ENCODE measurements around the gene TCAP. TPM values are rescaled to one million over a fixed set of nuclear protein-coding genes. Genes with fewer than 3 reads are reported as not detected.

Gene TCAP
- total and polyA plus RNA-seq, 10 donors = 1.5 to 3.2 (median 2.2) TPM

- 71 to 86% (median 76%) methylated on average over 8 of the region's 8 CpGs for WGBS, 5 donors
- DNase-seq = no peak
- TF ChIP-seq POLR2A (IDR thresholded peaks at IDR 0.05) = no peak
- no peak for TF ChIP-seq POLR2AphosphoS5 (IDR thresholded peaks at IDR 0.05)
- TF ChIP-seq CTCF (IDR thresholded peaks at IDR 0.05 in 8 of 11, conservative IDR thresholded peaks at IDR 0.05 in 3 of 11) = no peak
- Histone ChIP-seq H3K27me3 (replicated peaks in 1 of 7) (peaks cover 0 to 40% (median 0%) of the 10 kb centered on the region in 7 donors), H3K36me3 (no peaks in the 10 kb centered on the region), H3K4me3 (no peak overlapping the region), H3K4me1 (peaks cover 21 to 62% (median 39%) of the 10 kb centered on the region in 6 donors), H3K9me3 (no peaks in the 10 kb centered on the region), H3K27ac (no peak overlapping the region)
- intact Hi-C loops (cut with DNase I; ENCODE audit: low total_unique reads) = no loop called here
These were observed 31.5 kb upstream of the TCAP start for GRCh38 chr17:39633570-39634183.

- no peak overlapping the region for H3K27ac ChIP-seq
- H3K27me3 ChIP-seq (replicated peaks in 1 of 7) = peaks cover 0 to 33% (median 0%) of the 10 kb centered on the region in 7 donors
- DNase-seq = no peak
- peaks cover 0 to under 1% (median 0%) of the 10 kb centered on the region in 6 donors for H3K36me3 ChIP-seq
- H3K4me1 ChIP-seq = peaks cover 27 to 66% (median 46%) of the 10 kb centered on the region in 6 donors
- no peak overlapping the region for H3K4me3 ChIP-seq
- TF ChIP-seq CTCF (IDR thresholded peaks at IDR 0.05 in 8 of 11, conservative IDR thresholded peaks at IDR 0.05 in 3 of 11) (peak in 10 of 11 experiments; percentile 31 to 76 (median 68)), POLR2A (IDR thresholded peaks at IDR 0.05) (no peak), POLR2AphosphoS5 (IDR thresholded peaks at IDR 0.05) (no peak)
- no peaks in the 10 kb centered on the region for H3K9me3 ChIP-seq
- intact Hi-C loops (cut with DNase I; ENCODE audit: low total_unique reads) = no loop called here
- 40 to 52% (median 49%) methylated on average over 2 of the region's 2 CpGs for WGBS, 5 donors
These were observed 30.7 kb upstream of the TCAP start for GRCh38 chr17:39634384-39634871.

GRCh38 chr17:39635614-39636176 lies 29.5 kb upstream of the TCAP start:
- Histone ChIP-seq H3K36me3 (peaks cover 0 to 4% (median 0%) of the 10 kb centered on the region in 6 donors), H3K9me3 (no peaks in the 10 kb centered on the region), H3K27ac (peak overlapping the region in 4 of 8 donors; percentile 91 to 97 (median 94)), H3K4me3 (peak overlapping the region in 1 of 8 donors; percentile 76), H3K4me1 (peaks cover 39 to 68% (median 59%) of the 10 kb centered on the region in 6 donors), H3K27me3 (replicated peaks in 1 of 7) (peaks cover 0 to 20% (median 0%) of the 10 kb centered on the region in 7 donors)
- intact Hi-C loops (cut with DNase I; ENCODE audit: low total_unique reads) = no loop called here
- 82 to 93% (median 85%) methylated on average over 4 to 8 of the region's 8 CpGs for WGBS, 5 donors
- no peak for TF ChIP-seq POLR2AphosphoS5 (IDR thresholded peaks at IDR 0.05)
- TF ChIP-seq CTCF (IDR thresholded peaks at IDR 0.05 in 8 of 11, conservative IDR thresholded peaks at IDR 0.05 in 3 of 11) = no peak
- no peak for TF ChIP-seq POLR2A (IDR thresholded peaks at IDR 0.05)
- no peak for DNase-seq

- peak overlapping the region; percentile 80 to 97 (median 93) for H3K27ac ChIP-seq
- H3K36me3 ChIP-seq = peaks cover 0 to 4% (median 0%) of the 10 kb centered on the region in 6 donors
- peaks cover 45 to 72% (median 68%) of the 10 kb centered on the region in 6 donors for H3K4me1 ChIP-seq
- peaks cover 0 to 11% (median 0%) of the 10 kb centered on the region in 7 donors for H3K27me3 ChIP-seq (replicated peaks in 1 of 7)
- TF ChIP-seq CTCF (IDR thresholded peaks at IDR 0.05 in 8 of 11, conservative IDR thresholded peaks at IDR 0.05 in 3 of 11) (no peak), POLR2A (IDR thresholded peaks at IDR 0.05) (no peak), POLR2AphosphoS5 (IDR thresholded peaks at IDR 0.05) (no peak)
- H3K9me3 ChIP-seq = no peaks in the 10 kb centered on the region
- DNase-seq = no peak
- peak overlapping the region; percentile 72 to 94 (median 85) for H3K4me3 ChIP-seq
- WGBS, 5 donors = 11 to 20% (median 18%) methylated on average over 6 of the region's 6 CpGs
- intact Hi-C loops (cut with DNase I; ENCODE audit: low total_unique reads) = no loop called here
These were observed 28.6 kb upstream of the TCAP start for GRCh38 chr17:39636587-39636926.

Measured in spleen (tissue), 11 donors.